Erythroblast (primary cell): ENCODE results near the gene IFIH1.

ENCODE experiments used
- GATA1 ChIP-seq: IDR thresholded peaks from 2 replicates; pipeline ENCODE4 v1.6.1; 2011; ENCODE audit warnings: low read depth, mild to moderate bottlenecking, control low read depth, low read length, moderate library complexity
- POLR2A ChIP-seq: IDR thresholded peaks from 2 replicates; pipeline ENCODE4 v1.6.1; 2011; ENCODE audit warnings: mild to moderate bottlenecking, low read length

DNA sequence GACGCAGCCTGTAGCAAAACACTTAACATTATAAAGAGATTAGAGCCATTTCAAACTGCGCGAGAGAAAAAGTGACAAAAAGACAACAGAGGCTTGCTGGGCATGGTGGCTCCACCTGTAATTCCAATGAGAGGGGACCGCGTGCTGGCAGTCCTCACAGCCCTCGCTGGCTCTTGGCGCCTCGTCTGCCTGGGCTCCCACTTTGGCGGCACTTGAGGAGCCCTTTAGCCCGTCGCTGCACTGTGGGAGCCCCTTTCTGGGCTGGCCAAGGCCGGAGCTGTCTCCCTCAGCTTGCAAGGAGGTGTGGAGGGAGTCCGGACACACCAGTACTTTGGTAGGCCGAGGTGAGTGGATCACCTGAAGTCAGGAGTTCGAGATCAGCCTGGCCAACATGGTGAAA, 9.3 kb upstream of the IFIH1 start:
- TF ChIP-seq POLR2A (no peak), GATA1 (no peak)
